Nephron (organoid): Measurements from ENCODE around the gene SOX8.
A peak's percentile ranks its signal among the peaks of the same experiment; 100 is the strongest.

Experiments used
- H3K27ac Mint-ChIP-seq, 3 experiments: 2 replicates each; pipeline ENCODE4 v1.8.0; 2020; ENCODE audit warnings: mixed read lengths in 3 of 3, mild to moderate bottlenecking in 2 of 3, moderate library complexity in 1 of 3
- H3K27me3 Mint-ChIP-seq: 2 replicates; pipeline ENCODE4 v1.8.0; 2021; ENCODE audit warnings: low read depth, mild to moderate bottlenecking, moderate library complexity, mixed read lengths
- H3K36me3 Mint-ChIP-seq: 2 replicates; pipeline ENCODE4 v1.8.0; 2020; ENCODE audit warnings: low read depth, mixed read lengths
- H3K4me1 Mint-ChIP-seq: 2 replicates; pipeline ENCODE4 v1.8.0; 2020; ENCODE audit warnings: mixed read lengths
- H3K4me3 Mint-ChIP-seq, 3 experiments: 2 replicates each; pipeline ENCODE4 v1.8.0; 2020; ENCODE audit warnings: mild to moderate bottlenecking in 3 of 3, mixed read lengths in 3 of 3, moderate library complexity in 2 of 3
- H3K9me3 Mint-ChIP-seq: 2 replicates; pipeline ENCODE4 v1.8.0; 2020; ENCODE audit warnings: mixed read lengths
- TF ChIP-seq, protein P1 (sequence below), 3 experiments: fragments of 200-600 bp; sonication (generic); IDR thresholded peaks; one replicate each; pipeline ENCODE4 v1.5.0; 2021; ENCODE audit warnings: antibody characterized with exemption in 3 of 3; ENCODE audit not compliant: unreplicated experiment in 3 of 3

The SOX8 gene

DNA sequence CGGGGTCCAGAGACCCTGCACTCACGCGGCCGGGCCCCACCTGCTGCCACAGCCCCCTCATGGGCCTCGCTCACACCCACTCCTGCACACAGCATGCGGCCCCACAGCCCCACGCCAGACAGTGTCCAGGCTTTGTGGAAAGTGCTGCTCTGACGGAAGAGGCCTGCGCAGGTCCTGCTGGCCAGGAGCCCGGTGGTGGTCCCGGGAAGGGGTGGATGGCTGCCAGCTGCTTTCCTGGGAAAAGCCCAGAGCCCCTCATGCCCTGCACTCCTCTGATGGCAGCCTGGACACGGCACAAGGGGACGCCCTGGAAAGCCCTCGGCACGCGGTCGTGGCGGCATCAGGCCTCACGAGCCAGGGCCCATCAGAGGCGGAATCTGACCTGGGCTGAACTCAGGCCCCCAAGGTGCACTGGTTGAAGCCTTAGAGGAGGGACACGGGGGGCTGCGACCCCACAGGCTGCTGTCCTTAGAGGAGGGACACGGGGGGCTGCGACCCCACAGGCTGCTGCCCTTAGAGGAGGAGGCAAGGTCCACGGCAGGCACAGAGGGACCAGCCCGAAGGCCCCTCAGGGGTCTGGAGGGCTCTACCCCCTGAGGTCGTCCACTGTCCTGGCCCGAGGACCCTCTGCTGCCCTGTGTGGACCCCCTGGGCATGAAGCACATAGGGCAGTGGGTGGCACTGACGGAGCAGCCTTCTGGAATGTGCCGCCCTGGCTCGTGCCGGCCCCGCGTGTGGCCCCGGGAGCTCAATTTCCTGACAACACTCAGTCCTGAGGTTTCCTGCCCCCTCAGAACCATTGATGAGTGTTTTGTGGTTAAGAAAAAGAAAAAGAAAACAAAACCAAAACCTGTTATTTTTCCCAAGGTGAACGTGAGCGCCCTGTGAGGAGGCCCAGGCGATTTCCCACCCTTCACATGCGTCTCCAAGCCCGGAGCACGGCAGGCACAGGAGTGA is 22.1 kb downstream of the SOX8 start:
- Mint-ChIP-seq H3K4me1 (peaks cover 11% of the 10 kb centered on the region), H3K4me3 (no peak overlapping the region), H3K9me3 (no peaks in the 10 kb centered on the region), H3K36me3 (no peaks in the 10 kb centered on the region), H3K27ac (no peak overlapping the region), H3K27me3 (peaks cover 23% of the 10 kb centered on the region)
- TF ChIP-seq, protein P1, sequence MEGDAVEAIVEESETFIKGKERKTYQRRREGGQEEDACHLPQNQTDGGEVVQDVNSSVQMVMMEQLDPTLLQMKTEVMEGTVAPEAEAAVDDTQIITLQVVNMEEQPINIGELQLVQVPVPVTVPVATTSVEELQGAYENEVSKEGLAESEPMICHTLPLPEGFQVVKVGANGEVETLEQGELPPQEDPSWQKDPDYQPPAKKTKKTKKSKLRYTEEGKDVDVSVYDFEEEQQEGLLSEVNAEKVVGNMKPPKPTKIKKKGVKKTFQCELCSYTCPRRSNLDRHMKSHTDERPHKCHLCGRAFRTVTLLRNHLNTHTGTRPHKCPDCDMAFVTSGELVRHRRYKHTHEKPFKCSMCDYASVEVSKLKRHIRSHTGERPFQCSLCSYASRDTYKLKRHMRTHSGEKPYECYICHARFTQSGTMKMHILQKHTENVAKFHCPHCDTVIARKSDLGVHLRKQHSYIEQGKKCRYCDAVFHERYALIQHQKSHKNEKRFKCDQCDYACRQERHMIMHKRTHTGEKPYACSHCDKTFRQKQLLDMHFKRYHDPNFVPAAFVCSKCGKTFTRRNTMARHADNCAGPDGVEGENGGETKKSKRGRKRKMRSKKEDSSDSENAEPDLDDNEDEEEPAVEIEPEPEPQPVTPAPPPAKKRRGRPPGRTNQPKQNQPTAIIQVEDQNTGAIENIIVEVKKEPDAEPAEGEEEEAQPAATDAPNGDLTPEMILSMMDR (IDR thresholded peaks at IDR 0.05; ENCODE audit: unreplicated experiment in 3 of 3) = no peak

- peaks cover 14% of the 10 kb centered on the region for H3K4me1 Mint-ChIP-seq
- H3K9me3 Mint-ChIP-seq = no peaks in the 10 kb centered on the region
- H3K27ac Mint-ChIP-seq = peak overlapping the region in 1 of 3 experiments; percentile 65
- H3K36me3 Mint-ChIP-seq = no peaks in the 10 kb centered on the region
- peaks cover 29% of the 10 kb centered on the region for H3K27me3 Mint-ChIP-seq
- H3K4me3 Mint-ChIP-seq = no peak overlapping the region
- TF ChIP-seq, protein P1 (IDR thresholded peaks at IDR 0.05; ENCODE audit: unreplicated experiment in 3 of 3) = no peak
Measured at GRCh38 chr16:1005286-1005685, 23.7 kb downstream of the SOX8 start.

GRCh38 chr16:1006781-1007180 is 25.2 kb downstream of the SOX8 start:
- no peaks in the 10 kb centered on the region for H3K9me3 Mint-ChIP-seq
- TF ChIP-seq, protein P1 (IDR thresholded peaks at IDR 0.05; ENCODE audit: unreplicated experiment in 3 of 3) = no peak
- no peaks in the 10 kb centered on the region for H3K36me3 Mint-ChIP-seq
- H3K27me3 Mint-ChIP-seq = peaks cover 38% of the 10 kb centered on the region
- H3K4me1 Mint-ChIP-seq = peaks cover 20% of the 10 kb centered on the region
- H3K4me3 Mint-ChIP-seq = no peak overlapping the region
- no peak overlapping the region for H3K27ac Mint-ChIP-seq

- Mint-ChIP-seq H3K9me3 (no peaks in the 10 kb centered on the region), H3K36me3 (no peaks in the 10 kb centered on the region), H3K27ac (no peak overlapping the region), H3K4me1 (peaks cover 20% of the 10 kb centered on the region), H3K4me3 (no peak overlapping the region), H3K27me3 (peaks cover 38% of the 10 kb centered on the region)
- TF ChIP-seq, protein P1 (IDR thresholded peaks at IDR 0.05; ENCODE audit: unreplicated experiment in 3 of 3) = no peak
Measured at GRCh38 chr16:1007284-1007850, 25.8 kb downstream of the SOX8 start.

- no peak overlapping the region for H3K4me3 Mint-ChIP-seq
- no peak overlapping the region for H3K27ac Mint-ChIP-seq
- TF ChIP-seq, protein P1 (IDR thresholded peaks at IDR 0.05; ENCODE audit: unreplicated experiment in 3 of 3) = no peak
- peaks cover 32% of the 10 kb centered on the region for H3K27me3 Mint-ChIP-seq
- peaks cover 15% of the 10 kb centered on the region for H3K4me1 Mint-ChIP-seq
- no peaks in the 10 kb centered on the region for H3K9me3 Mint-ChIP-seq
- no peaks in the 10 kb centered on the region for H3K36me3 Mint-ChIP-seq
Measured at GRCh38 chr16:1008085-1008484, 26.5 kb downstream of the SOX8 start.
